GM18507 (cell line): ENCODE results near the gene ADAMTS16.

Experiments used
- DNase-seq: peaks from one replicate; pipeline ENCODE4 v3.0.0; 2011; ENCODE audit warnings: low read depth; ENCODE audit not compliant: insufficient read length; ENCODE audit errors: extremely low spot score
- FAIRE-seq: peaks from 2 replicates; lab custom pipeline; 2011; peaks lifted over from hg19 to GRCh38; lab: Jason Lieb, UNC

The ADAMTS16 gene

GRCh38 chr5:5273976-5274375 is 133.8 kb downstream of the ADAMTS16 start:
- no peak for FAIRE-seq
- DNase-seq: no peak

GRCh38 chr5:5275211-5275610 is 135.1 kb downstream of the ADAMTS16 start:
- no peak for FAIRE-seq
- DNase-seq: no peak

GRCh38 chr5:5276430-5276829 is 136.3 kb downstream of the ADAMTS16 start:
- FAIRE-seq (no peak), DNase-seq (no peak)

GRCh38 chr5:5276951-5277517 is 136.9 kb downstream of the ADAMTS16 start:
- FAIRE-seq (no peak), DNase-seq (no peak)

GRCh38 chr5:5278201-5278814 is 138.2 kb downstream of the ADAMTS16 start:
- DNase-seq: no peak
- FAIRE-seq: no peak

- no peak for DNase-seq
- FAIRE-seq: no peak
Measured at GRCh38 chr5:5278815-5279381, 138.8 kb downstream of the ADAMTS16 start.

GRCh38 chr5:5285906-5286305 is 145.8 kb downstream of the ADAMTS16 start:
- FAIRE-seq (no peak), DNase-seq (no peak)

GRCh38 chr5:5287419-5287818 is 147.3 kb downstream of the ADAMTS16 start:
- FAIRE-seq (no peak), DNase-seq (no peak)

- FAIRE-seq (no peak), DNase-seq (no peak)
Measured at GRCh38 chr5:5288201-5288600, 148.1 kb downstream of the ADAMTS16 start.

- no peak for DNase-seq
Measured at GRCh38 chr5:5289537-5289936, 149.4 kb downstream of the ADAMTS16 start.

GRCh38 chr5:5290674-5291334 is 150.7 kb downstream of the ADAMTS16 start:
- no peak for FAIRE-seq
- no peak for DNase-seq

More at GRCh38 chr5:5289537-5289936, 149.4 kb downstream of the ADAMTS16 start:
- no peak for FAIRE-seq

- FAIRE-seq (no peak), DNase-seq (no peak)
Measured at GRCh38 chr5:5291357-5291756, 151.2 kb downstream of the ADAMTS16 start.

GRCh38 chr5:5293029-5293428 is 152.9 kb downstream of the ADAMTS16 start:
- FAIRE-seq (no peak), DNase-seq (no peak)

- no peak for FAIRE-seq
- DNase-seq: no peak
Measured at GRCh38 chr5:5294429-5294828, 154.3 kb downstream of the ADAMTS16 start.

GRCh38 chr5:5295351-5295750 is 155.2 kb downstream of the ADAMTS16 start:
- no peak for FAIRE-seq

GRCh38 chr5:5296051-5296450 is 155.9 kb downstream of the ADAMTS16 start:
- DNase-seq (no peak), FAIRE-seq (no peak)

More at GRCh38 chr5:5295351-5295750, 155.2 kb downstream of the ADAMTS16 start:
- no peak for DNase-seq

GRCh38 chr5:5297432-5298067 is 157.4 kb downstream of the ADAMTS16 start:
- DNase-seq: no peak
- no peak for FAIRE-seq

GRCh38 chr5:5298068-5298633 is 158.0 kb downstream of the ADAMTS16 start:
- FAIRE-seq (no peak), DNase-seq (no peak)

GRCh38 chr5:5298841-5299541 is 158.9 kb downstream of the ADAMTS16 start:
- DNase-seq (no peak), FAIRE-seq (no peak)
